ENCODE results near the gene MBD4. TPM values are rescaled to one million over a fixed set of nuclear protein-coding genes. Genes with fewer than 3 reads are reported as not detected.

Gene MBD4
- total RNA-seq, 2 experiments from 2014 or later = 50.1 to 50.6 TPM

- ChIA-PET CTCF (interaction anchor here (0.8 to 2.8 kb wide), 3 partner anchors 43 to 59 kb away, joined by 3 to 15 read pairs (median 5); no protein-coding TSS in a partner anchor), POLR2A (no interaction called here)
- ATAC-seq (no peak), DNase-seq (no peak)
- Mint-ChIP-seq H3K27ac (no peak overlapping the region), H3K4me3 (no peak overlapping the region), H3K9me3 (ENCODE audit: insufficient read depth) (no peaks in the 10 kb centered on the region), H3K36me3 (ENCODE audit: low read depth) (peaks cover 21% of the 10 kb centered on the region), H3K4me1 (ENCODE audit: low read depth) (peaks cover 42% of the 10 kb centered on the region), H3K27me3 (ENCODE audit: low read depth) (no peaks in the 10 kb centered on the region)
Observed at GRCh38 chr3:129442486-129442885, 2.7 kb upstream of the MBD4 start.

- peaks cover 48% of the 10 kb centered on the region for H3K4me1 Mint-ChIP-seq (ENCODE audit: low read depth)
- no peak for ATAC-seq
- H3K4me3 Mint-ChIP-seq = peak overlapping the region; percentile 98
- DNase-seq = no peak
- H3K27me3 Mint-ChIP-seq (ENCODE audit: low read depth) = no peaks in the 10 kb centered on the region
- H3K27ac Mint-ChIP-seq = no peak overlapping the region
- H3K36me3 Mint-ChIP-seq (ENCODE audit: low read depth) = peaks cover 26% of the 10 kb centered on the region
- CTCF ChIA-PET = interaction anchor here (1.2 to 2.8 kb wide), 5 partner anchors 12 to 126 kb away, joined by 3 to 15 read pairs (median 8); partner anchors contain the start of gene EFCAB12
- H3K9me3 Mint-ChIP-seq (ENCODE audit: insufficient read depth) = no peaks in the 10 kb centered on the region
- POLR2A ChIA-PET = interaction anchor here (1.7 to 5.2 kb wide), 3 partner anchors 9 to 126 kb away, joined by 5 to 51 read pairs (median 45); partner anchors contain the start of gene EFCAB12
Observed at GRCh38 chr3:129441782-129442181, 2.0 kb upstream of the MBD4 start.

- ATAC-seq = no peak
- ChIA-PET POLR2A (interaction anchor here (1.6 to 5.2 kb wide), 4 partner anchors 10 to 125 kb away, joined by 4 to 51 read pairs (median 25); partner anchors contain the start of gene EFCAB12), CTCF (interaction anchor here (1.2 to 2.8 kb wide), 5 partner anchors 12 to 125 kb away, joined by 3 to 15 read pairs (median 8); partner anchors contain the start of gene EFCAB12)
- peak overlapping the region; percentile 98 for H3K4me3 Mint-ChIP-seq
- no peaks in the 10 kb centered on the region for H3K27me3 Mint-ChIP-seq (ENCODE audit: low read depth)
- peak overlapping the region; percentile 91 for H3K27ac Mint-ChIP-seq
- H3K36me3 Mint-ChIP-seq (ENCODE audit: low read depth) = peaks cover 31% of the 10 kb centered on the region
- no peak for DNase-seq
- H3K4me1 Mint-ChIP-seq (ENCODE audit: low read depth) = peaks cover 53% of the 10 kb centered on the region
- no peaks in the 10 kb centered on the region for H3K9me3 Mint-ChIP-seq (ENCODE audit: insufficient read depth)
Observed at GRCh38 chr3:129441215-129441614, 1.5 kb upstream of the MBD4 start.

GRCh38 chr3:129440618-129441190 lies 956 bp upstream of the MBD4 start:
- DNase-seq = no peak
- no peaks in the 10 kb centered on the region for H3K27me3 Mint-ChIP-seq (ENCODE audit: low read depth)
- ATAC-seq = no peak
- H3K4me3 Mint-ChIP-seq = peak overlapping the region; percentile 98
- peaks cover 57% of the 10 kb centered on the region for H3K4me1 Mint-ChIP-seq (ENCODE audit: low read depth)
- no peaks in the 10 kb centered on the region for H3K9me3 Mint-ChIP-seq (ENCODE audit: insufficient read depth)
- POLR2A ChIA-PET = interaction anchor here (0.5 to 5.2 kb wide), 15 partner anchors 8 to 320 kb away, joined by 3 to 51 read pairs (median 4); partner anchors contain the start of genes EFCAB12 and RAB43
- H3K36me3 Mint-ChIP-seq (ENCODE audit: low read depth) = peaks cover 35% of the 10 kb centered on the region
- CTCF ChIA-PET = interaction anchor here (1.2 to 2.8 kb wide), 7 partner anchors 11 to 387 kb away, joined by 3 to 15 read pairs (median 8); partner anchors contain the start of gene EFCAB12
- H3K27ac Mint-ChIP-seq = peak overlapping the region; percentile 91

GRCh38 chr3:129439226-129439816 lies 427 bp downstream of the MBD4 start:
- ChIA-PET POLR2A (interaction anchor here (0.6 to 5.2 kb wide), 17 partner anchors 9 to 619 kb away, joined by 3 to 51 read pairs (median 4); partner anchors contain the start of gene EFCAB12), CTCF (interaction anchor here (0.8 to 2.6 kb wide), 6 partner anchors 10 to 386 kb away, joined by 3 to 12 read pairs (median 4); no protein-coding TSS in a partner anchor)
- H3K36me3 Mint-ChIP-seq (ENCODE audit: low read depth) = peaks cover 44% of the 10 kb centered on the region
- H3K27ac Mint-ChIP-seq = peak overlapping the region; percentile 91
- DNase-seq (peak; percentile 61), ATAC-seq (peak; percentile 9)
- no peaks in the 10 kb centered on the region for H3K9me3 Mint-ChIP-seq (ENCODE audit: insufficient read depth)
- peak overlapping the region; percentile 98 for H3K4me3 Mint-ChIP-seq
- no peaks in the 10 kb centered on the region for H3K27me3 Mint-ChIP-seq (ENCODE audit: low read depth)
- peaks cover 67% of the 10 kb centered on the region for H3K4me1 Mint-ChIP-seq (ENCODE audit: low read depth)

- H3K36me3 Mint-ChIP-seq (ENCODE audit: low read depth) = peaks cover 73% of the 10 kb centered on the region
- ChIA-PET POLR2A (interaction anchor here (0.7 kb wide), 1 partner anchor 392 kb away, joined by 3 read pairs; no protein-coding TSS in a partner anchor), CTCF (interaction anchor here (1.2 to 1.4 kb wide), 2 partner anchors 36 to 52 kb away, joined by 3 to 5 read pairs; no protein-coding TSS in a partner anchor)
- no peak overlapping the region for H3K27ac Mint-ChIP-seq
- peaks cover 70% of the 10 kb centered on the region for H3K4me1 Mint-ChIP-seq (ENCODE audit: low read depth)
- H3K4me3 Mint-ChIP-seq = no peak overlapping the region
- DNase-seq (no peak), ATAC-seq (no peak)
- no peaks in the 10 kb centered on the region for H3K9me3 Mint-ChIP-seq (ENCODE audit: insufficient read depth)
- H3K27me3 Mint-ChIP-seq (ENCODE audit: low read depth) = no peaks in the 10 kb centered on the region
Observed at GRCh38 chr3:129435367-129435766, 4.4 kb downstream of the MBD4 start.

DNA sequence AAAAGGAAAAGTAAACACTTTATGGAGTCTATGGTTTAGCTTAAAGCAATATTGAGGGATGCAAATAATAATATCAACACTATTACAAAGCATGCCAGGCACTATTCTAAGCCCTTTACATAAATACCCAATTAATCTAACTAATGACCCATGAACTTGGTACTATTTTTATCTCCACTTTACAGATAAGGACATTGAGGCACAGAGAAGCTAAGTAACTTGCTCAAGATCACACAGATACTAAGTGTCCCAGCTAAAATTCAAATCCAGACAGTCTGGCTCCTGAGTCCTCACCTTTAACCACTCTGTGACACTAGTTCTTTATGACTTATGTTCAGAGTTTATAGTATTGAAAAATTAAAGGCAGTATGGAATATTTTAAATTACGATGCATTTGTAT lies 5.6 kb downstream of the MBD4 start:
- ChIA-PET CTCF (no interaction called here), POLR2A (no interaction called here)
- H3K36me3 Mint-ChIP-seq (ENCODE audit: low read depth) = peaks cover 73% of the 10 kb centered on the region
- H3K4me3 Mint-ChIP-seq = no peak overlapping the region
- ATAC-seq (no peak), DNase-seq (no peak)
- H3K9me3 Mint-ChIP-seq (ENCODE audit: insufficient read depth) = no peaks in the 10 kb centered on the region
- H3K27ac Mint-ChIP-seq = no peak overlapping the region
- no peaks in the 10 kb centered on the region for H3K27me3 Mint-ChIP-seq (ENCODE audit: low read depth)
- H3K4me1 Mint-ChIP-seq (ENCODE audit: low read depth) = peaks cover 81% of the 10 kb centered on the region

- no peaks in the 10 kb centered on the region for H3K27me3 Mint-ChIP-seq (ENCODE audit: low read depth)
- H3K27ac Mint-ChIP-seq = no peak overlapping the region
- peaks cover 77% of the 10 kb centered on the region for H3K36me3 Mint-ChIP-seq (ENCODE audit: low read depth)
- ChIA-PET CTCF (no interaction called here), POLR2A (no interaction called here)
- DNase-seq = no peak
- no peaks in the 10 kb centered on the region for H3K9me3 Mint-ChIP-seq (ENCODE audit: insufficient read depth)
- H3K4me3 Mint-ChIP-seq = no peak overlapping the region
- H3K4me1 Mint-ChIP-seq (ENCODE audit: low read depth) = peaks cover 85% of the 10 kb centered on the region
- ATAC-seq = no peak
Observed at GRCh38 chr3:129433565-129433964, 6.2 kb downstream of the MBD4 start.

DNA sequence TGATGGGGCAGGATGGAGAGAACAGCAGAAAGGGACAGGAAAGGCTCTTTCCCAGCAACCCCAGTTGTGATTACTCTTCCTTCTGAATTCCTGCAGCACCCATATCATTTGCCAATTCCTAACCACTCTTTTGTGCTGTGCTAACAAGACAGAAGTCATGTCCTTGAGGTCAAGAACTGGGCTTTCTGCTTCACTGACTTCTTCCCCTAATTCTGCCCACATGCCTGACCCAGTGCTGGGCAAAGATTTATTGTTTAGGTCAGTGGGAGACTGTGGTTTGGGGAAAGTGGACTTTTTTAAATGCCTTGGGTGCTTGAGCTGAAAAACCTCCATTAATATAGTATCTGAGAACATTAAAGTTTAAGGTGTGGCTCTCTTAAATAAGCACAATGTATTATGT lies 7.1 kb downstream of the MBD4 start:
- ChIA-PET POLR2A (no interaction called here), CTCF (interaction anchor here (0.8 to 1.0 kb wide), 2 partner anchors 33 to 463 kb away, joined by 3 read pairs; no protein-coding TSS in a partner anchor)
- Mint-ChIP-seq H3K9me3 (ENCODE audit: insufficient read depth) (no peaks in the 10 kb centered on the region), H3K4me3 (no peak overlapping the region), H3K4me1 (ENCODE audit: low read depth) (peaks cover 85% of the 10 kb centered on the region), H3K27ac (no peak overlapping the region), H3K27me3 (ENCODE audit: low read depth) (peaks cover 3% of the 10 kb centered on the region), H3K36me3 (ENCODE audit: low read depth) (peaks cover 78% of the 10 kb centered on the region)
- ATAC-seq = no peak
- DNase-seq = no peak

GRCh38 chr3:129432036-129432435 lies 7.7 kb downstream of the MBD4 start:
- peaks cover 75% of the 10 kb centered on the region for H3K36me3 Mint-ChIP-seq (ENCODE audit: low read depth)
- no peak for DNase-seq
- no peak overlapping the region for H3K4me3 Mint-ChIP-seq
- ChIA-PET CTCF (interaction anchor here (1.0 kb wide), 1 partner anchor 462 kb away, joined by 3 read pairs; no protein-coding TSS in a partner anchor), POLR2A (no interaction called here)
- peak overlapping the region; percentile 47 for H3K27ac Mint-ChIP-seq
- H3K4me1 Mint-ChIP-seq (ENCODE audit: low read depth) = peaks cover 82% of the 10 kb centered on the region
- H3K27me3 Mint-ChIP-seq (ENCODE audit: low read depth) = peaks cover 9% of the 10 kb centered on the region
- ATAC-seq = no peak
- no peaks in the 10 kb centered on the region for H3K9me3 Mint-ChIP-seq (ENCODE audit: insufficient read depth)

GRCh38 chr3:129429602-129430001 lies 10.1 kb downstream of the MBD4 start:
- H3K4me1 Mint-ChIP-seq (ENCODE audit: low read depth) = peaks cover 67% of the 10 kb centered on the region
- H3K4me3 Mint-ChIP-seq = no peak overlapping the region
- H3K36me3 Mint-ChIP-seq (ENCODE audit: low read depth) = peaks cover 56% of the 10 kb centered on the region
- H3K27me3 Mint-ChIP-seq (ENCODE audit: low read depth) = peaks cover 9% of the 10 kb centered on the region
- DNase-seq = no peak
- peak; percentile 34 for ATAC-seq
- ChIA-PET POLR2A (interaction anchor here (5.4 kb wide), 1 partner anchor 10 kb away, joined by 51 read pairs; the partner anchor contains the start of genes IFT122 and MBD4), CTCF (interaction anchor here (0.9 to 3.1 kb wide), 5 partner anchors 10 to 46 kb away, joined by 3 to 8 read pairs (median 4); partner anchors contain the start of genes IFT122 and MBD4)
- peak overlapping the region; percentile 22 for H3K27ac Mint-ChIP-seq
- no peaks in the 10 kb centered on the region for H3K9me3 Mint-ChIP-seq (ENCODE audit: insufficient read depth)
